DMS79 treated with DMSO at 0.1 percent for 48 hours (cell line): ENCODE results near the gene MAML2.

ENCODE experiments used
- DNase-seq: peaks from one replicate; lab custom pipeline; 2025; lab: John Stamatoyannopoulos, UW

The MAML2 gene

DNA sequence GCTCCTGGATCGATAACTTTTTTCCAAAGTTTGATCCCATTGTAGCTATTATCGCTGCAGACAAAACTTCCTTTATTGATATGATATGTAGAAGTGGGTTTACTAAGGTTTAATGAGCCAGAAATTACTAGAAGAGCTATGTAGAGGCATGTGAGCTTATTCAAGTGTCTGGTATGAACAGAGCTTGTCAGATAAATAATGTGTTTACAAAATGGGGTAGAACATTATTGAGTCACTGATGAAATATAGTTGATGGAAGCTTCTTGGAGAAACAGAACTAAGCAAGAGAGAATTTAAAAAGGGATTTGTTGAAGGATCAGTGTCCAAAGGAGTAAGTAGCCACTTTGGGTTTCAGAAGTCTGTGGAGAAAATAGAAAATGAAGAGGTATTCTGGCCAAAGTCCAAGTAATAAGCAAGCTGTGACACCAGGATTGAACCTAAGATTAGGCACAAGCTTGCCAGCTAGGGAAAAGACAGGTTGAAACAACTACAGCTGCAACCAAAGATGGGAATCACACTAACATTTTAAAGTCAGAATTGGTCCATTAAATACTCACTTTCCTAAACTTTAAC lies 104.3 kb downstream of the MAML2 start:
- DNase-seq: peak; percentile 96

DNA sequence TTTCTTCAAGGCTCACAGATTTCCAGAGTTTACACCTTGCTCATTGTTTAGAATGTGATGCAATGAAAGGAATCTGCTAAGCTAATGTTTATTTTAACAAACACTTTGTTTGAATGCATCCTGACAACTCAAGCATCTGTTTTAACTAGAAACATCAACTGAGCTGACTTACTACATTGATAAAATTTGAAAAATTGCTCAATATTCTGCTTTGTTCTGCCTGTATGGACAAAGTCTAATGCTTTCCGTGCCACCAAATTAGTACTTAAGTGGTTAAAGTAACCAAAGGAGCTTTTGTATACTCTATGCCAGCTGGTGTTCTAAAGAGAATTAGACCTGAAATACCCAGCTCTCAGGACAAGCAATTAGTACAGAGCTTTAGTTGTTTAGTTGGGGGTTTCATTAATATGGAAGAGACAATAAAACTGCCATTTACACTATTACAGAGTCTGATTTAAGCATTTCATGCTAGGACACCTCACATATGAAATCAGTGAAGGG lies 105.2 kb downstream of the MAML2 start:
- DNase-seq: peak; percentile 93

DNA sequence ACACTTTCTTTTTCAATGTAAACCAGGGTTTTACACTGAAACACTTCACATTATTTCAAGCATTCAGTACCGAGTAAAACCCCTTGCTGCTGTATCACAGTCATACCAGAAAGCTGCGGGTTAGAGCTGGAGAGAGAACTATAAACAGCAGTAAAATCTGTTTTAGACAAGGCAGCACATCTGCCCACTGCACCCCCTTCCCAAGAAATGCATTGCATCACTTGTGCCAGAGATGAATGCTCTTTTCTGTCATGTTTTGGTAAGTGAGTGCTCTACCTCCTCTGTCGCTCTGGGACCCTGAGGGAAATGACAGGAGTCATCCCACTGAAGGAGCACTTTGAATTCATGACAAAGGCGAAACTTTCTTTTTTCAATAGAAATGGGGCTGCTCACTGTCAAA lies 107.2 kb downstream of the MAML2 start:
- no peak for DNase-seq

DNA sequence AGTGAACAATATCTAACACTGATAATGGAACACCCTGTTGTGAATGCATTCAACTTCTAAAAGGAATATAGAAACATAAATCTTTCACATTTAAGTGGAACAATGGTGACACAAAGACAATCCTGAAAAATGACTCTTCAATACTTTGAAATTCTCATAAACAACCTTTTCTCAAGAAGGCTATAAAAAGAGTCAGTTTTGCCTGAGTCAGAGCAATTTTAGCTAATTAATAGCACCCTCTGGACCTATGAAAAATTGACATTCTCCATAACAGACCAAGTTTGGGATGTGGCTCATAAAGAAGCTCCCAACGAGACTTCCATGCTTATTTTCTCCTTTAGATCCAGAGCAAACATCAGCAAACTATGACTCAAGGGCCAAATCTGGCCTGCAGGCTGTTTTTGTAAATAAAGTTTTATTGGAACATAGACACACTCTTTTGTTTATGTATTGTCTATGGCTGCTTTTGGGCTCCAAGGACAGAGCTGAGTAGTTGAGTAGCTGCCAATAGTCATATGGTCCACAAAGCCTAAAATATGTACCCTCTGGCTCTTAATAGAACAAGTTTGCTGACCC lies 108.0 kb downstream of the MAML2 start:
- DNase-seq: no peak

DNA sequence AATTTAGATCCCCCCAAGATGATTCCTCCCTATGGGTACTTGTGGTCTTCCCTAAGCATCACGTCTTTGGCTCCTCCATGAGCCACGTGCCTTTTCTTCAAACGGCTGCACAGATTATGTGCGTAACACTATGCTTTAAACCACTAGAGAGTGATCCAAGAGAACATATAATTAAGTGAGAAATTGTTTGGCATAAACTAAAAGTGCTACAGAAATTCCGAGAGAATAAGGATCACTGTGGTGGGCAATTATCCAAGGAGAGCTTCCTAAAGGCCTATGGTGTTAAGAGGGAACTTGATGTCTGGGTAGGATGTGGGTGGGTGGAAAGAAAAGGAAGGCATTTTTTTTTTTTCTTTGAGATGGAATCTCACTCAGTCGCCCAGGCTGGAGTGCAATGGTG lies 110.9 kb downstream of the MAML2 start:
- DNase-seq: no peak

DNA sequence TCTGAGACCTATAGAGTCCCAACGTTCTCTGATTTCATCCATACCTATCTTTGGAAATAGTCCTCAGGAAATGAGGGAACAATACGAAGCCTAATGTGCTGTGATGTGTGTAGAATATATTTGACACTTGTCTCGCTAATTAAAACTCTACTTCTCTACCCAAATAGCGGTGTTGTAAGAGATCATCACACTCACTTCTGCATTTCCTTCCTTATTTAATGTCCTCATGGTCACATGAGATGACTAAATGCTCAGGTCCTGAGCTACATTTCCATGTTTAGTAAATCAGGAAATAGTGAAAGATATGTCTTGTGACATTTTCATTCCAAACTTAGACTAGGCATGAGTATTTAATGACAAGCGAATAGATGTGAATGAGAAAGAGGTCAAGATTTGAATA lies 112.3 kb downstream of the MAML2 start:
- DNase-seq: no peak

DNA sequence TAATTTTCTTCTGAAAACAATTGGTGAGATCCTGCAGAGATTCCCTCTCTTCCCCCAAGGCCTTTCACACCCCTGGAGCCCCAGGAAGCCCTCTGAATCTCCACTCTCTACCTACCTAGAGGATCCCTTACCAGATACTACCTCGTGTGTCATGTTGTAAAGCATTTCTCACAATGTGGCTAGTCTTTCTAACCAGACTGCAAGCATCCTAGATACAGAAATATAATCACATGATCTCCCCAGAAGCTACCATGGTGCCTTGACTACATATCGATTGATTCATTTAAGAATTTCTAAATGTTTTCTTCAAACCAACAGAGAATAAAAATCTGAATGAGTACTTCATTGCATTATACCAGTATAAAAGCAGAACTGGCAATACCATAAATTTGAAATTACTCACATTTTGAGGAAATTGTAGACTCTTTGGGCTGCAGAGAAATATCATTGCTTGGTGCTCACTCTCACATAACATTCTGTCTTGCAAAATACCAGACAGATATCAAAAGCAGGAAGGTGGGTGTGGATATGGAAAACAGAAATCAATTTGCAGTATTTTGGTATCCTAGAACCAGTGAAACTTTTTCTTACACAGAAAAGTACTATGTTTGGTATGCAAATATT lies 113.5 kb downstream of the MAML2 start:
- DNase-seq: no peak

DNA sequence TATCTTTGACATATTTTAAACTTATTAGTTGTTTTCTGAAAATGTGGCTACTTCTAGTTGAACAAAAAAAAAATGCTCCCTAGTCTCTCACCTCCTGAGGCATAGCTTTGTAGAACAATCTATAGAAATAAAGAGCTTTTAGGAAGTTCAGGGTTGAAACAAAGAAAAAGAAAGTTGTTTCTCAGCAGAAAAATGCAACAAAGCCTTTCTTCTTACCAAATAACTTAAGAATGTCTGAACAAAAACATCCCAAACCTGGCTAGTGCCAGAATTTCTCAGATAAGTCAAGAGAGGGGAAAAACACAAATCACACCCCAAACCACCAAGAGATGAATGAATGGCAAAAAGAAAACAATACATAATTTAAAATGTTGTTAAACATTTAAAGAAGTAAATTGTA lies 114.1 kb downstream of the MAML2 start:
- DNase-seq: no peak

DNA sequence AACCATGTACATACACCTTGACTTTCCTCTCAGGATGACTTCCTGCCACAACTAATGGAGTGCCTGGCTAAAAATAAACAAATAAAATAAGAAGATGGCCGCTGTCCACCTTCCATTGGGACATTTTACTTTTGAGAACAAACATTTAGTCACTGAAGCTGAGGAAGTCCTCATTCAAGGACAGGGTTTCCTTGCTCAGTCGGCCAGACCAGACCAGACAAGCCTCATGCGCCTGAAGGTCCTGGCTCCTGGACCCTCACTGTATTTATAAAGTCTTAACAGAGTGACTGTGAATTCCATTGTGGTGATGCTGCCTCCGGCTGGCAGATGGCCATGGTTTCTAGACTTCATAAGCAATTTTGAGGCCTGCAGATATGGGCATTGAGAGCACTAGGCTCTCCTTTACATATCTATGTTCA lies 114.5 kb downstream of the MAML2 start:
- no peak for DNase-seq

DNA sequence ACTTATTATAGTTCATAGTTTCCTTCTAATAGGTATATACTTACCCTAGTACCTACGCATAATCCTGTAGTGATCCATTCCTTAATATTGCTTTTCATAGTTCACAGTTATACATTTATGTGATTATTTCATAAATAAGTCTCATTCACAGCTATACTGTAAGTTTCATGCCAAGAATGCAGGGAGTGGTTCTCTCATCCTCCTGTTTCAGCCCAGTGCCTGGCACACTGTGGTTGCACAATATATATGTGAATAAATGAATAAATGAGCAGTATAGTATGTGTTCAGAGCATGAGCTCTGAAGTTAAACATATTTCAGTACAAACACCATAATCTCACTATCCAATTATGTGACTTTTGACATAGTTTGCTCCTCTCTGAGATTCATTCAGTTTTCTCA lies 115.8 kb downstream of the MAML2 start:
- DNase-seq: no peak

DNA sequence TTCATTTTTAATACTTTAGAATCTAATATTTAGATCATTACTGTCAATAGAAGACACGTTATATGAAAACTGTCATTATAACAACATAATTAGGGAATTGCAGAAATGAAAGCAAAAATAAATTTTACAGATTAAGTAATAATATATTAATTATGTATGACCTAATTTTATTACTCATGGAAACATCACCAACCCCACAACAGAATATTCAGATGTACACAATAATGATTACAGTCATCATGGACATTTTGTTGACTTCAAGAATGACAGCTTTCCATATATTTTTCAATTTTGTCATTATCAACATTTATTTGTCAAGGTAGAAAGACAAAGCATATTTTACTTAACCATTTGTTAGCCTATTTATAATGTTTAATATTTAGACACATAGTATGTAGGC lies 119.9 kb downstream of the MAML2 start:
- no peak for DNase-seq

DNA sequence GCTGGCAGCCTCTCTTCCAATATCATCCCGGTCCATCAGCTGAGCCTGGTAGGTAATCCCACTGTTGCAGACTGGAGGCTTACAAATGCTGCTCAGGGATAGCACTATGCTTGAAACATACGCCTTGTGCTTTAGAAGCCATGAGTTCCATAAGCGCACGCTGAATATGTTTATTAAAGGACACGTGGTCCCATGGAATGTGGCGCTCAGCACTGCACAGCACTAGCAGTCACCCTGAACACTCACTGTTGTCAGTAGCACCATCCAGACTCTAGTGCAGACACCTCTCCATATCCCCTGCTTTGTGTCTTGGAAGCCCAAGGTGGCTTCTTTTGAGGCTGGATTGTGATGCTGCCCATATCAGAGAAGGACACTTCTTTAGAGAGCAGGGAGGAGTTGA lies 120.9 kb downstream of the MAML2 start:
- no peak for DNase-seq

DNA sequence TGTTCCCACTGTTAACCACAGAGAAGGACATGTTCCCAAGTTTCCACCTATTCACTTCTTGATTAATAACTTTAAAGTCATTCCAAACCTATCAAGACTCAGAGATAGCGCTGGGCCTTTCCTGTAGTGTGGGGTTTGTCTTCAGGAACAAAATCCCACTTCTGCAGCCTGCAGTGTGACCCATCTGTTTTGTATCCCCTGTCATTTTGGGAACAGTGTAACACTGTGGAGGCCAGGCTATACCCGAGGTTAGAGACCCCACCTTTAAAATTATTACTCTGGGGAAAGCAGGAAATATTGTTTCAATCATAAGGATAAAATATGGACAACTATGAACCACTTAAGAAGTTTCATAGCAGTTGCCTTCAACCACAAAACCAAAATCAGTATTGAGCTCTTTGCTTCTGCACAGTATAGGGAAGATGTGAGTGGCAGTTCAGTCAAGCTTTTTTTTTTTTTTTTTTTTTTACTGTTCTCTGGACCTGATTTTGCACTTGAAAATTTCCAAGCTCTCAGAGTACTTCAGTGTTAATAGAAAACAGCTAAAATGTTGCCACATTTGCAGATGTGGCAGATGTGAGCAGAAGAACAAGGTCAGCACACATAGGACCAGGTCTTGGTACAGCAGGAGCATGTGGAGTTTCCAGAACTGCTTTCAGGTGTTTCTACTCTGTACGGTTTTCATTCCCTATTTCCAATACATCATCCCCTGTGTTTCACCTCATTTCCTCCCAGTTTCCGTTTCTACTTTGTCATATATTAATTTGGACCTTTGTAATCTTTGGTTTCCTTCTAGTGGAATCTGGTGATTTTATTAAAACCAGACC lies 121.5 kb downstream of the MAML2 start:
- no peak for DNase-seq

DNA sequence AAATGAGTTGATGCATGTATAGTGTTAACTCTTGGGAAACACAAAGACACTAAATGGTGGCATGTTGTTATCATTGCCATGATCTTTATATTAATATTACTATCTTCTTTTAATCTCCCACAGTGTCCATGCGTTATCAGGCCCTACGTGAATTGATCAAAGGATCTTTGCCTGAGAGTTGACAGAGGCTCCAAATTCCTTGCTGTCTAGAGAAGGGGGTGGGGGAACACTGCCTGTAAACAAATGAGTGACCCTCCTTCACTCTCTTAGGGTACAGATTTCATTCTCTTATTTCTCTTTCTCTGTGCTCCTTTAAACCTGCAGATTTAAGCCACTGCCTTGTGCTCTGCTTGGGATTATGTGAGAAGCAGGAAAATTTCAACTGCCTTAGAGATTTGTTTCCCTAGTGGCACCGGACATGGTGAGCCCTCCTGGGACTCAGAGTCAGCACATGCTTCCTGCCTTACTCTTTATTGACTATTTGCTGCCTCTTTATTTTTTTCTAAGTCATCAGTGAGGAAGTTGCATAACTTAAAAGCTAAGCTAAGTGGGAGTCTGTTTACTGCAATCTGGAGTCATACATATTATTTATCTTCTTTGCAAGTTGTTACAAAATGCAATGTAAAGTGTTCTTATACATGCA lies 122.9 kb downstream of the MAML2 start:
- no peak for DNase-seq

DNA sequence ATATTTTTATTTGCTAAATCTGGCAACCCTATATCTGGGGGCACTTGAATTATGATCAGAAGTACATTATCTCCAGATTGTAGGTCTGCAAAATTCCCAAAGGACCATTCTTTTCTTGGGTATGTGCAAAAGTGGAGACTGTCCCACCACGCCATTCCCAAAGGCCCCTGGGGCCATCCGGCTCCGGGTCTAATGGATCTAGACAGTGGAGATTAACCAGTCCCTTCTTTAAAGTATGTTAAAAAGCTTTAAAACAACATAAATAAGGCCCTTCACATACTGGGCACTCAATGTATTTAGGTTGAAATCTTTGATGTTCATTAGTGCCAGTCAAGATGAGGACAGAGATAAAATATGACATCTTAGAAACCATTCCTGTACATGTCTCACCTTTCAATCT lies 124.1 kb downstream of the MAML2 start:
- DNase-seq: no peak

DNA sequence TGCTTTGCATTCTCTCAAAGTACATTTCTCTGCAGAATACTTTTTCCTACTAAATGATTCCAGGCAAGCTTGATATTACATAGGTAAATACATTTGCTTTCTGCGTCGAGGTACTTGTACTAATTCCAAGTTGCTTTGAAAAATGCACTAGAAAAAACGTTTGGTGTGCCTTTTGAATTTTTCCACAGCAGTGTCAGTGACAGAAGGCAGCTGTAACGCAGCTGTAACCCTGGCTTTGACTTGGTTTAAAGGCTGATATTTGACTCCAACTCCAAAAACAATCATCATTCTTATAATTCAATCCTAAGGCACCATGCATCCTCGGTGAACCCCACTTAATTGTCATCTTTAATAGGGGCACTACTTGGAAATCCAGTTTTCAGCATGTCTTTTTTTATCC lies 125.0 kb downstream of the MAML2 start:
- no peak for DNase-seq

DNA sequence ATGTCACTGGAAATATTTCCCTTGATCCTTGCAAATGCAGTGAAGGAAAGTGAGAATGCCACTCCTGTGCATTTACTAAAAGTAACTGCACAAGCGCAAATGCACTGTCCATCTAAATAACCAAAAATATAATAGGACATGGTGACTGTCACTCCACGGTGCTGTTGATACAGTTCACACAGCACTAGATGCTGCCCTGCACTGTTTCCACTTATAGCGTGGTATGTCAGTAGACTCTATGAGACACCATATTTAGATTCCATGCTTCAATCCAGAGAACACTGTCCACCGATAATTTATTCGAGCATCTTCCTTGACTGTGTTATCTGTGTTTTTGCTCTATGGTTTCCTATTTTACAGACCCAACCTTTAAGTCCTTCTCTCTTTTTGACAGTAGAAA lies 125.8 kb downstream of the MAML2 start:
- no peak for DNase-seq

DNA sequence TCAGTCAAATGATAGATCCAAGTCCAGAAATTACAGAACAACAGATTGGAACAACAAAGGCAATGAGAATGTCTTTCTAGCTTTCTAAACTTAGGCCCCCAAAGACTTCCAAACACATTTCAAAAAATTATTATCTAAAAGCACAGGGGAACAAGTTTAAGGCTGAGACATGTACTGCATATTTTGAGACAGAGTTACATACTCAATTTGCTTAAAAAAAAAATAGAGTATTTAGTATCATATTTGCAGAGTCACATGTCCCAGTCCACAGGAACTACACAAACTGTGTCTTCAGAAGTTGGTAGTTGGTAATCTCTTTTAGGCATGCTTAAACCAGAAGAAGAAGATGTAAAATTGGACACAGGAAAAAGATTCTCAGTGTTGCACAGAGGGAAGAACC lies 127.2 kb downstream of the MAML2 start:
- no peak for DNase-seq

DNA sequence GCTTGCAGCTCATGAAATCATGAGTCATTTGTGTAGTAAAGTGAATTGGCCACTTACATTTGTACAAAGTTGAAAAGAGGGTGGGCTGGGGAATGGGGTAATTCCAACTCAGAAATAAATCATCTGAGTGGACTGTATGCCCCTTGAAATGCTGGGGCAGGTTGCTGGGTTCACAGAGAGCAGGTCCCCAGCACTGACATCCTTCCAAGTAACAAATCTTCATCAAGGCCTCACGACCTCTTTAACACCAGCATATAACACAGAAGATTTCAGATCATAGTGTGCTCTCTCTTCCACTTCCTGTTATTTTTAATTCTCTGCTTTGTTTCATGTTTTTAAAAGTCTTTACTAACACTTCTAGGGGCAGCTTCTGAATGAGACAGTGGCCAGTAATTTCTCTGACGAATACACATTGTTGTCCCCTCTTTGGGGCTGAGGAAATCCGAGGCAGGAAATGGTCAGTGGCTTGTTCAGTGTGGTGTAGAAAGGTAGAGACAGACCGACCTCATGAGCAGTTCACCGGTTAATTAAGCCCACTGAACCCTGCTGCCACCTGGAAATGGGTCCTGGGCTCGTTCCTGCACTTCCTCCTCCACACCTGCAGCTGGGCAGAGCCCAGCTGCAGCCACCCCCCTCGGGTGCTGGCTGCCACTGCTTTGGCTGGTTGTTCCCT lies 127.7 kb downstream of the MAML2 start:
- DNase-seq: no peak

DNA sequence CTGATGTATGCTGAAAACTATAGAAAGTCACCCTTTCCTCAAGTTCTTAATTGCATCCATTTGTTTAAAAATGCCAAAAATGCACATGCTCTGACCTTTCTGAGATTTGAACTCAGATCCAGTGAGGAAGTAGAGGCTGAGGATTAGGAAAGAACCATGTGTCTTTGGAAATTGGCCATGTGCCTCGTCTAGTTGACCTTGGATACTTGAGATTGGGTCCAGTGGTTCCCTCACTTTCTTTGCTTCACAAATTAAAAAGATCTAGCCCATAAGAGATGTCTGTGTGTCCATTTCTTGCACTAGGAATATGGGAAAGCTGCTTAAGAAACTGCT lies 128.3 kb downstream of the MAML2 start:
- no peak for DNase-seq

DNA sequence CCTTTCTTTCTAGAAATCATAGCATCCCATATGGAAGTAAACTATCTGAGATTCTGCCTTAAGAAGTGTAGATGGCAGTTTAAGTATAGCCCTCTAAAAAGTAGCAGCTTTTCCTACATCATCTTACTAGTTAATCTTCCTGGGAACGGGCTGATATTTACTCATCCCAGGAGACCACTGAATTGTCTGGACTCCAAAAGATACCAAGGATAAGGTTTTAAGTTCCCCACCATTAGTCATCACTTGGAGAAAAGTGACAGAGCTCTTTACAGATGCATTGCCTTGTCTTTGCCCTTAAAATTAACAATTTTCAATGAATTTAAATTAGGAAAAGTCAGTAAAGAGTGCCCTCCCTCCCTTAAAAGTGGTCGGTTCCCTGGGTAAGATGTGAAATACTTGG lies 129.5 kb downstream of the MAML2 start:
- DNase-seq: no peak

DNA sequence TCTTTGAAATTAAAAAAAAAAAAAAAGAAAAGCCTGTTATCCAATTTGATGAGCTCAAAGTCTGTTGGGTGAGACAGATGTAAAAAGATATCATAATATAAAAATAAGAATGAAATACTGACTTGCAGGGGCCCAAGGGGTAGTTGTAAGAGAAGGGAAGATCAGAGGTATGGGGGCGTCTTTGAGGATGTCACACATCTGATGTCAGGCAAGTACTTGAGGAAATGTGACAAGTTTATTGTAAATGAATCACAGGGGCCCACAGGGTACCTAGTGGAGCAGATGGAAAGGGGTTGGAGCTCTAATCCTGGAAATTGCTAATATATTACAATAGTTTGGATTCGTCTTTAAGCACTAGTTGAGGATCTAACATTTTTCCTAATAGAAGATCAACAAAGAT lies 131.6 kb downstream of the MAML2 start:
- DNase-seq: no peak
